ENCODE measurements around the gene TMEM255B.
"Not testable (repeated sequence)": the region's sequence is repeated elsewhere in the genome, so short reads cannot be mapped to it uniquely, and the experiment has no call there.

The TMEM255B gene

GRCh38 chr13:113751491-113751890, 7.5 kb upstream of the TMEM255B start:
- TF ChIP-seq ELF4 (IDR thresholded peaks at IDR 0.05) (no peak), SP1 (IDR thresholded peaks at IDR 0.05) (no peak), PKNOX1 (IDR thresholded peaks at IDR 0.05) (no peak), FOXA1 (IDR thresholded peaks at IDR 0.05) (no peak), FOXM1 (IDR thresholded peaks at IDR 0.05; ENCODE audit: borderline replicate concordance) (no peak), ARNT (IDR thresholded peaks at IDR 0.05) (no peak), CTBP1 (IDR thresholded peaks at IDR 0.05; ENCODE audit: borderline replicate concordance) (no peak), NFRKB (IDR thresholded peaks at IDR 0.05) (no peak), LEF1 (IDR thresholded peaks at IDR 0.05; ENCODE audit: borderline replicate concordance) (no peak), SUZ12 (IDR thresholded peaks at IDR 0.05) (no peak), L3MBTL2 (conservative IDR thresholded peaks at IDR 0.05) (no peak)
- CTCF ChIA-PET: no interaction called here
- DNase-seq (ENCODE audit: extremely low spot score): no peak
- POLR2A ChIA-PET: no interaction called here

GRCh38 chr13:113752211-113752986, 6.6 kb upstream of the TMEM255B start:
- DNase-seq (ENCODE audit: extremely low spot score); CTCF ChIA-PET; POLR2A ChIA-PET: not testable (repeated sequence)

- TF ChIP-seq PKNOX1 (IDR thresholded peaks at IDR 0.05): no peak
- TF ChIP-seq ELF4 (IDR thresholded peaks at IDR 0.05): no peak
- TF ChIP-seq ARNT (IDR thresholded peaks at IDR 0.05): no peak
- TF ChIP-seq FOXA1 (IDR thresholded peaks at IDR 0.05): no peak
- TF ChIP-seq SUZ12 (IDR thresholded peaks at IDR 0.05): no peak
- TF ChIP-seq TARDBP (IDR thresholded peaks at IDR 0.05): no peak
- no peak for DNase-seq (ENCODE audit: extremely low spot score)
- POLR2A ChIA-PET: no interaction called here
- CTCF ChIA-PET: no interaction called here
These were observed 5.9 kb upstream of the TMEM255B start for GRCh38 chr13:113753171-113753570.

GRCh38 chr13:113754242-113754641, 4.8 kb upstream of the TMEM255B start:
- no peak for TF ChIP-seq FOXM1 (IDR thresholded peaks at IDR 0.05; ENCODE audit: borderline replicate concordance)
- no peak for TF ChIP-seq NFRKB (IDR thresholded peaks at IDR 0.05)
- no peak for TF ChIP-seq CTBP1 (IDR thresholded peaks at IDR 0.05; ENCODE audit: borderline replicate concordance)
- TF ChIP-seq FOXA1 (IDR thresholded peaks at IDR 0.05): no peak
- TF ChIP-seq ZNF384 (IDR thresholded peaks at IDR 0.05): no peak
- TF ChIP-seq LEF1 (IDR thresholded peaks at IDR 0.05; ENCODE audit: borderline replicate concordance): no peak
- no peak for TF ChIP-seq TARDBP (IDR thresholded peaks at IDR 0.05)
- no peak for TF ChIP-seq ARNT (IDR thresholded peaks at IDR 0.05)
- TF ChIP-seq L3MBTL2 (conservative IDR thresholded peaks at IDR 0.05): no peak
- no peak for TF ChIP-seq BHLHE40 (IDR thresholded peaks at IDR 0.05; ENCODE audit: borderline replicate concordance)
- TF ChIP-seq ELF4 (IDR thresholded peaks at IDR 0.05): no peak
- no peak for TF ChIP-seq PKNOX1 (IDR thresholded peaks at IDR 0.05)
- TF ChIP-seq SP1 (IDR thresholded peaks at IDR 0.05): no peak
- ChIA-PET POLR2A (no interaction called here), CTCF (no interaction called here)
- DNase-seq (ENCODE audit: extremely low spot score): no peak

- CTCF ChIA-PET: no interaction called here
- no peak for TF ChIP-seq SP1 (IDR thresholded peaks at IDR 0.05)
- TF ChIP-seq L3MBTL2 (conservative IDR thresholded peaks at IDR 0.05): no peak
- no peak for TF ChIP-seq TARDBP (IDR thresholded peaks at IDR 0.05)
- TF ChIP-seq FOXM1 (IDR thresholded peaks at IDR 0.05; ENCODE audit: borderline replicate concordance): no peak
- TF ChIP-seq HDGF (IDR thresholded peaks at IDR 0.05; ENCODE audit: borderline replicate concordance): no peak
- TF ChIP-seq FOXK2 (IDR thresholded peaks at IDR 0.05): no peak
- no peak for TF ChIP-seq BHLHE40 (IDR thresholded peaks at IDR 0.05; ENCODE audit: borderline replicate concordance)
- TF ChIP-seq PKNOX1 (IDR thresholded peaks at IDR 0.05): no peak
- TF ChIP-seq ELF4 (IDR thresholded peaks at IDR 0.05): no peak
- no peak for TF ChIP-seq SUZ12 (IDR thresholded peaks at IDR 0.05)
- TF ChIP-seq NFRKB (IDR thresholded peaks at IDR 0.05): no peak
- no peak for TF ChIP-seq ZNF384 (IDR thresholded peaks at IDR 0.05)
- no peak for TF ChIP-seq LEF1 (IDR thresholded peaks at IDR 0.05; ENCODE audit: borderline replicate concordance)
- TF ChIP-seq CTBP1 (IDR thresholded peaks at IDR 0.05; ENCODE audit: borderline replicate concordance): no peak
- no peak for TF ChIP-seq FOXA1 (IDR thresholded peaks at IDR 0.05)
- no peak for TF ChIP-seq ARNT (IDR thresholded peaks at IDR 0.05)
- no peak for DNase-seq (ENCODE audit: extremely low spot score)
- POLR2A ChIA-PET: no interaction called here
These were observed 4.3 kb upstream of the TMEM255B start for GRCh38 chr13:113754691-113755090.

GRCh38 chr13:113756441-113757097, 2.5 kb upstream of the TMEM255B start:
- ChIA-PET POLR2A (no interaction called here), CTCF (no interaction called here)
- TF ChIP-seq NFRKB (IDR thresholded peaks at IDR 0.05) (no peak), L3MBTL2 (conservative IDR thresholded peaks at IDR 0.05) (no peak), HDGF (IDR thresholded peaks at IDR 0.05; ENCODE audit: borderline replicate concordance) (no peak), FOXK2 (IDR thresholded peaks at IDR 0.05) (no peak), LEF1 (IDR thresholded peaks at IDR 0.05; ENCODE audit: borderline replicate concordance) (no peak), SP1 (IDR thresholded peaks at IDR 0.05) (no peak), ARNT (IDR thresholded peaks at IDR 0.05) (no peak), CTBP1 (IDR thresholded peaks at IDR 0.05; ENCODE audit: borderline replicate concordance) (no peak), ZNF384 (IDR thresholded peaks at IDR 0.05) (no peak), ELF4 (IDR thresholded peaks at IDR 0.05) (no peak), PKNOX1 (IDR thresholded peaks at IDR 0.05) (no peak)
- no peak for DNase-seq (ENCODE audit: extremely low spot score)
